Hematopoietic multipotent progenitor cell treated with erythropoietin and hydrocortisone succinate and interleukin-3 and kit ligand, for 6 days (in vitro differentiated cells): ENCODE data around the gene NPRL2.

Experiments used
- DNase-seq: peaks from one replicate; pipeline ENCODE4 v3.0.0-alpha.2; 2015

NPRL2 gene

DNA sequence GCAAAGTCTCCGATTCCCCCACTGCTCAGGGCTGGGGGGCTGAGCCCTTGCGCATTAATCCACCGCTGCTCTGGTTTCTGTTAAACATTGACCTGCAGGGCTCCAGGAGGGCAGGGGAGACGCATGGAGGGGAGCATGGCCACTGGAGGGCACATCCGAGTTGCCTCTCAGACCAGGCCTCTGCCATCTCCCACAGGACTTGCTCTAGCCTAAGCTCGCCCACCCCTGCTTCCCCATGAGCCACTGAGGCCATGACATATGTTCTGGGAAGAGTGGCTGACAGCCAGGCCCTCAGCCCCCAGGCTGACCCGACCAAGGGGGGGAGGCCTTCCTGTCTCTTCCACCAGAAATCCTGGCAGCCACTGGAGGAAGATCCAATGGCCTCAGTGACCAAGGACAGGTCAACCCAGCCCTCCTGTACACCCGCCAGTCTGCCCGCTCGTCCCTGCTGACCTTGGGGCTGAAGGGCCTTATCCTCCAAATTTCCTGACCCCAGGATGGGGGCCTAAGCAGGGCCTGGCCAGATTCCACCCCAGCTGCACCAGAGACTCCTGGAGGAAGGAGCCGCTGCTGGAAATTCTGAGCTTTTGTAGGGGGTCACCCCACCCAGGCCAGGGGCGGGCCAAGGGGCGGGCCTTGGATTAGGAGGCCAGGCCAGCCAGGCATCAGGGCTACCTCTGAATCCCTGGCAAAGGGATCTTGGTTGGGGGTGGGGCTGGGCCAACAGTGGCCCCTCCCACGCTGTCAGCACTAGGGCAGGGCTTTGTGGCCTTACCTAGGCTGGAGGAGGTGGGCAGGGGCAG is 47.4 kb downstream of the NPRL2 start, which contains the start of gene HYAL1:
TSS of gene HYAL1 (minus strand) at position 562 of the 803 bp plus-strand sequence. CDS start 618 bp downstream, outside the sequence.
- DNase-seq = peak; percentile 55

DNA sequence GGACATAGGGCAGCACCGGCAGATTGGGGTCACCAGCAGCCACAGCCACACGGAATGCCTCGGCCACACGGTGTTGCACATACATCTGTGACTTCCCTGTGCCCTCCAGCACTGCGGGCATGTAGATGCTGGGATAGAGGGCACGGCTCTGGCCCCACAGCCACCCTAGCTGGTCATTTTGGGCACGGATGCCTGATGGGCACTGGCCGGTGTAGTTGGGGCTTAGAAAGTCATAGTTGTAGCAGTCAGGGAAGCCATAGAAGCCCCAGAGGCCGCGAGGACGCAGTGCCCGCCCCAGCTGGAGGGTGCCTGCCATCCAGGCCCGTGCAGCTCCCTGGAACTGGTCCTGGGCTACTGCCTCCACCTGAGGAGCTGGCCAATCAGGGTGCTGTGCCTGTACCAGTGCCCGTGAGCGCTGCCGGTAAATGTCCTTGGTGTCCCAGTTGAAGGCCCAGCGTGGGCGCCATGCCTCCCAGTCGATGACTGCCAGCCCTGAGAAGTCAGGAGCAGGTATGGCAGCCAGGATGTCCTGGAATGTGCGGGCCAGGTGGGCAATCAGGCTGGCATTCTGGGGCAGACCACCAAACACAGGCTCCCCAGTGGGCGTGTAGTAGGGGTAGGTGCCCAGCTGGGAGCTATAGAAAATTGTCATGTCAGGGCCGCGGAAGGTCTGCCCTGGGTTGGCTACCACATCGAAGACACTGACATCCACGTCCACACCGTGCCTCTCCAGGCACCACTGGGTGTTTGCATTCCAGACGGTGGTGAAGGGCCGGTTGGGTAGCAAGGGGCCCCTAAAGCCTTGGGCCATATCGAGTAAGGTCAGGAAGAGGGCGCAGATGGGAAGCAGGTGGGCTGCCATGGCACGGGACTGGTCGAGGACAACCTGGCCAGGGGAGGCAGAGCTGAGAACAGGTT is 48.2 kb downstream of the NPRL2 start:
- no peak for DNase-seq

- no peak for DNase-seq
These were observed 49.8 kb downstream of the NPRL2 start for GRCh38 chr3:50300681-50301254.

DNA sequence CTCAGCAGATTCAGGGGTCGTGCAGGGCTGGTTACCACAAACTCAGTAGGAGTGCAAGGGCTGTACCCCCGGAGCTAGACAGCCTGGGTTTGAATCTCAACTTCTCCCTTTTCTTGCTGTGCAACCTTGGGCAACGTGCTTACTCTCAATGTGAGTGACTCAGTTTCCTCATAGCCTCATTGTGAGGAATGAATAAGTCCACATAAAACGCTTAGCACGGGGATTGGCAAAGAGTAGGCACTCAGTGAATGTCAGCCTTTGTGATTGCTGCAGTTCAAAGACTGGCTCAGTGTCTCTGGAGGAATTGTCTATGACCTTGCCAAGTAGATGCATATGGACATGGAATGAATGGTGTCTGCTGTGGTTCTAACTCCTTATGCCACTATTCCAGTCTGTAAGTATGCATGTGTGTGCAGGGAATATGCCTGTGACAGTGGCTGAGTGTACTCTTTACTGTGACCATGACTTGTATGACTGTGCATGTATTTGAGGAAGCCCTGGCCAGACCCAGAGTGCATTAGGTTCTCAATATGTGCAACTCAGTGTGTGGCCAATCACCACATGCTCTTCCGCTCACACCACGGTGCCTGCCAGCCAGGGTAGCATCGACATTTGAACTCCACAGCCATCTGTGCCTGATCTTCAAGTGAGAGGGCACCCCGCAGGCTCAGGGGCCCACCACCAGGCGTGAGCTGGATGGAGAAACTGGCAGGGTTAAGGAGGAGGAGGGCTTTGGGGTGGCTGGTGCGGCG is 50.5 kb downstream of the NPRL2 start:
- peak; percentile 78 for DNase-seq

- DNase-seq = no peak
These were observed 51.0 kb downstream of the NPRL2 start for GRCh38 chr3:50299638-50299928.

DNA sequence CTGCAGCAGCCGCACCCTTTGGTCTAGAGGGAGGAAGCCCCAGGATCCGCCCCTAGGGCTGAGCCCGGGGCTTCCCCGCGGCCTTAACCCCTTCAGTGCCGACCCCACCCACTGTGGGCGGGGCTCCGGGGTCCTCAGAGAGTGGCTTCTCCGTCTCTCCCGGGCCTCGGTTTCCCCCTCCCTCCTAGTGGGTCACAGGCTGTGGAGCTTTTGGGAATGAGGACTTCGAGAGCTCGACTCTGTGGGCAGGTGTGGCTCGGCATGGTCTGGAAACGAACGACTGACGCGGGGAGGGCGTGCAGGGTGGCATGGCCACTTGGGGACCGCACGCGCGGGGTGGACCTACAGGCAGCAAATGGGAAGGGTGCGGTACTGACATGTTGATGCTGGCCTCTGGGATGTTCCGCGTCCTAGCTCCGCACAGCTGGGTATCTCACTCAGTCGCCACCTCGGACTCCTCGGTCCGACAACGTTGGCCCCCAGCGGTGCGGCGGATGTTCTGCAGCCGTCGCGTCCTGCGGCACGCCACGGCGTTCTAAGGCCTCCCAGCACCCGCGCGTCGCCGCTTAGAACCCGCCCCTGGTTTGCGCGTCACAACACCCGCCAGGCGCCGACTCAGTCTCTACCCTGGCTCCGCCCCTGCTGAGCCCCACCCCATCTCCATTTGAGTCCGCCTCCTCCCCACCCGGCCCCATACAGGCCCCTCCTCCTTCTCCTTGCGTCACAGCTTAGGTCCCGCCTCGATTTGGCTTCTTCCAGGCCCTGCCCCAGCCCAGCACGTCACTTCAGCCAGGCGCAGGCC is 51.5 kb downstream of the NPRL2 start, which contains the start of the genes HYAL3 and NAA80:
TSS of gene HYAL3 (minus strand) at position 570 of the 802 bp plus-strand sequence. CDS start 3,803 bp downstream, outside the sequence.
TSS of gene NAA80 (minus strand) at position 570 of the 802 bp plus-strand sequence. CDS start 1,942 bp downstream, outside the sequence.
- DNase-seq = peak; percentile 99

- DNase-seq = peak; percentile 72
These were observed 52.5 kb downstream of the NPRL2 start for GRCh38 chr3:50297896-50298725.

DNA sequence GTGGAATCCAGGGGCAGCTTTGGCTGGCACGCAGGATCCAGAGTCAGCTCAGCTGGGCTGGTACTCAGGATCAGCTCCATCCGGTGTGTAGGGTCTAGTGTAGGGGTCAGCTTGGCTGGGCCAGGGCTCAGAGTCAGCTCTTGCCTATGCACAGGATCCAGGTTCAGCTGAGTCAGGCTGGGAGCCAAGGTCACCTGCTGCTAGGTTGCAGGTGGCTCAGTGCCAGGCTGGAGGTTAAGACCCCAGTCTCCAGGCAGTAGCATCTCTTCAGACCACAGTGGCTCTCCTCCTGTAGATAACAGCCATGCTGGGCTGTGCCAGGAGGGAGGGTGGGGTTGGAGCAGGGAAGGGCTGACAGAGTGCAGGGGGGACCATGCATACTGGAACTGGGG is 53.2 kb downstream of the NPRL2 start:
- DNase-seq = peak; percentile 69
